Gastroesophageal sphincter (tissue), 4 donors: ENCODE results near the gene FAIM2. TPM values are rescaled to one million over a fixed set of nuclear protein-coding genes. Genes with fewer than 3 reads are reported as not detected.

ENCODE experiments used
- ATAC-seq: fragments of 150-250 bp; one replicate; pipeline ENCODE4 v1.9.1; 2016; ENCODE audit warnings: mild to moderate bottlenecking, moderate library complexity
- H3K27ac ChIP-seq, 4 donors: fragments of 200-600 bp; sonication (generic) in 3 of 4; 1 replicate in 3 of 4; 2 replicates in 1 of 4; pipeline ENCODE4 v1.5.1; 2016 to 2019
- H3K27me3 ChIP-seq: fragments of 200-600 bp; sonication (generic); one replicate; pipeline ENCODE4 v1.5.1; 2019
- H3K36me3 ChIP-seq, 2 donors: fragments of 200-600 bp; sonication (generic); one replicate each; pipeline ENCODE4 v1.5.1; 2019; ENCODE audit warnings: control low read depth in 1 of 2
- H3K4me1 ChIP-seq, 3 donors: fragments of 200-600 bp; sonication (generic); 1 replicate in 2 of 3; 2 replicates in 1 of 3; pipeline ENCODE4 v1.5.1; 2016 to 2019; ENCODE audit warnings: control low read depth in 2 of 3
- H3K4me3 ChIP-seq, 2 donors: fragments of 200-600 bp; sonication (generic); one replicate each; pipeline ENCODE4 v1.5.1; 2019; ENCODE audit warnings: mild to moderate bottlenecking in 1 of 2, moderate library complexity in 1 of 2
- H3K9me3 ChIP-seq, 3 donors: fragments of 200-600 bp; sonication (generic); one replicate each; pipeline ENCODE4 v1.5.1; 2017 to 2019; ENCODE audit warnings: control low read depth in 2 of 3
- EP300 ChIP-seq: sonication (generic); formaldehyde crosslinking; IDR thresholded peaks from one replicate; pipeline ENCODE4 v1.6.1; 2017; ENCODE audit warnings: antibody characterized with exemption, mild to moderate bottlenecking
- POLR2A ChIP-seq, 2 donors: fragments of 450-650 bp; IDR thresholded peaks; one replicate each; pipeline ENCODE4 v1.6.1; 2017; ENCODE audit warnings: antibody characterized with exemption in 2 of 2, mild to moderate bottlenecking in 2 of 2, moderate library complexity in 1 of 2
- POLR2AphosphoS5 ChIP-seq: sonication (generic); formaldehyde crosslinking; IDR thresholded peaks from one replicate; pipeline ENCODE4 v1.6.1; 2017; ENCODE audit warnings: antibody characterized with exemption
- WGBS, 2 donors: methylation state at CpG; one replicate each; pipeline ENCODE4 v1.1.5; 2018; ENCODE audit warnings: low coverage in 1 of 2; 5-methylcytosine and 5-hydroxymethylcytosine counted together
- total RNA-seq, 4 donors: library from RNA; depleted of rRNA; stranded (reverse); fragments of >200 nt; gene quantifications; one replicate each; pipeline ENCODE4 v1.1.0, GENCODE V29; 2016
- TF ChIP-seq, protein P1 (sequence below), 4 experiments: fragments of 200-600 bp in 2 of 4; fragments of 450-650 bp in 2 of 4; sonication (generic) in 1 of 4; IDR thresholded peaks; one replicate each; pipeline ENCODE4 v1.5.1; 2017 to 2019; ENCODE audit warnings: antibody characterized with exemption in 4 of 4, mild to moderate bottlenecking in 2 of 4, moderate library complexity in 2 of 4

The FAIM2 gene
- total RNA-seq, 4 donors from 2014 or later: 3.4 to 7.4 (median 5.9) TPM

DNA sequence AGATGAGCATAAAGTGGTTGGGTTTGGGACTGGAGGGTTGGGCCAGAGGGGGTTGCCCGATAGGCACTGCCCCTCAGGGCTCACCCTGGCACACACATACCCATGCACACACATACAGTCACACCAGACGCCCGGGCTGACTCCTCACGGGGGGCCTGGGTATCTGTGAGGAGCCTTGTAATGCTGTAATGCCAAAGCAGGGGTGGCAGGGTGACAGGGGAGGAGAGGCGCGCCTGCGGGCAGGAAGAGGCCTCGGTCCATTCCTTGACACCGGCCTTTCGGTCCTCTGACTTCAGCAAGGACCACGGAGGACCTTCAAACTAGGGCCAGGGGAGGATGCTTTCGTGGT lies 375 bp downstream of the FAIM2 start:
- peak overlapping the region in 1 of 2 donors; percentile 53 for H3K4me3 ChIP-seq

DNA sequence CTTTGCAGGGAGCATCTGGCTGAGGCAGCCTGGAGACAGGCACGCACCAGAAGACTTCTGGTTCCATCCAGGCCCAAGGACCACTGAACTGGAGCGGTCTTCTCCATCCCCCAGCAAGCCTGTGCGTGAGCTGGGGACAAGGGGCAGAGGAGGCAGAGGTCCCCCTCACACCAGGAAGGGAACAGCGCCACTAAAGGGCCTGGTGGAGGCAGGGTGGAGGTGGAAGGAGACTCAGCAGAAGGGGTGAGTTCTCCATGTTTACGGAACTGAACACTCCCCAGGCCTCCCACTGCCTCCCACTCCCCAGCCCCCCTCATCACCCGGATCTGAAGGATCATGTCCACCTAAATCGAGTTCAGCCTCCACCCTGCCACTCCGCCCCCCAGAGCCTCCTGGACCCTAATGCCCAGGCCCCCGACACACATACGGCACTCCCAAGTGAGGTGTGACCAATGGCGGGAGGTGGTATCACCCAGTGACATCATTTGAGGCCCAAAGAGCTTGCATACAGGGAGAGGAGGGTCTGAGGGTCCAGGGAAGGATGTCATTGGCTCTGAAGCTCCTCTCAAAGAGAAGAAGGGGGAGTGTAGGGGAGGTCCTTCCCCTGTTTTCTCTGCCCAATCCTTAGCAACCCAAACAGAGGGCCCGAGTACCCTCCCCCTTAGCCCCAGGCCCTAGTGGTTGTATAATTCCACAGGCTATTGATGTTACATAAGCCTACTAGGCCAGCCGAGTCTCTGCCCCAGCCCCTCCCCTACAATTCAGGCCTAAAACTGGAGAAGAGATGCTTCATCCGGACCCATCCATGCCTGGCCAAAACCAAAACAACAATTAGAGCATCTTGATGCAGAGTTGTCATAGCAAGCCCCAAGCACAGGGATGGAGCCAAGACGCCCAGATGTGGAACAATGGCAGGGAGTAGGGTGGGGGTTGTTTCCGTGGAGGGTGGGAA lies 1.0 kb downstream of the FAIM2 start:
- peak overlapping the region in 3 of 4 donors; percentile 65 to 71 (median 69) for H3K27ac ChIP-seq
- peak overlapping the region in 1 of 2 donors; percentile 53 for H3K4me3 ChIP-seq
- no peaks in the 10 kb centered on the region for H3K9me3 ChIP-seq
- ATAC-seq: no peak
- WGBS, 2 donors: 56 to 71% methylated on average over 6 to 8 of the region's 16 CpGs
- peaks cover 12% of the 10 kb centered on the region for H3K27me3 ChIP-seq
- no peak for TF ChIP-seq EP300
- peaks cover 0 to 20% (median 2%) of the 10 kb centered on the region in 3 donors for H3K4me1 ChIP-seq
- no peaks in the 10 kb centered on the region for H3K36me3 ChIP-seq

More for the DNA sequence above, 375 bp downstream of the FAIM2 start:
- TF ChIP-seq POLR2A (IDR thresholded peaks at IDR 0.05) (no peak), EP300 (no peak), POLR2AphosphoS5 (no peak)
- TF ChIP-seq, protein P1, sequence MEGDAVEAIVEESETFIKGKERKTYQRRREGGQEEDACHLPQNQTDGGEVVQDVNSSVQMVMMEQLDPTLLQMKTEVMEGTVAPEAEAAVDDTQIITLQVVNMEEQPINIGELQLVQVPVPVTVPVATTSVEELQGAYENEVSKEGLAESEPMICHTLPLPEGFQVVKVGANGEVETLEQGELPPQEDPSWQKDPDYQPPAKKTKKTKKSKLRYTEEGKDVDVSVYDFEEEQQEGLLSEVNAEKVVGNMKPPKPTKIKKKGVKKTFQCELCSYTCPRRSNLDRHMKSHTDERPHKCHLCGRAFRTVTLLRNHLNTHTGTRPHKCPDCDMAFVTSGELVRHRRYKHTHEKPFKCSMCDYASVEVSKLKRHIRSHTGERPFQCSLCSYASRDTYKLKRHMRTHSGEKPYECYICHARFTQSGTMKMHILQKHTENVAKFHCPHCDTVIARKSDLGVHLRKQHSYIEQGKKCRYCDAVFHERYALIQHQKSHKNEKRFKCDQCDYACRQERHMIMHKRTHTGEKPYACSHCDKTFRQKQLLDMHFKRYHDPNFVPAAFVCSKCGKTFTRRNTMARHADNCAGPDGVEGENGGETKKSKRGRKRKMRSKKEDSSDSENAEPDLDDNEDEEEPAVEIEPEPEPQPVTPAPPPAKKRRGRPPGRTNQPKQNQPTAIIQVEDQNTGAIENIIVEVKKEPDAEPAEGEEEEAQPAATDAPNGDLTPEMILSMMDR (IDR thresholded peaks at IDR 0.05): no peak
- peaks cover 0 to 20% (median 2%) of the 10 kb centered on the region in 3 donors for H3K4me1 ChIP-seq
- no peaks in the 10 kb centered on the region for H3K36me3 ChIP-seq
- H3K27me3 ChIP-seq: peaks cover 8% of the 10 kb centered on the region
- H3K27ac ChIP-seq: peak overlapping the region in 3 of 4 donors; percentile 65 to 71 (median 69)
- no peak for ATAC-seq
- WGBS, 2 donors: 37 to 100% methylated on average over 1 to 3 of the region's 12 CpGs
- no peaks in the 10 kb centered on the region for H3K9me3 ChIP-seq

DNA sequence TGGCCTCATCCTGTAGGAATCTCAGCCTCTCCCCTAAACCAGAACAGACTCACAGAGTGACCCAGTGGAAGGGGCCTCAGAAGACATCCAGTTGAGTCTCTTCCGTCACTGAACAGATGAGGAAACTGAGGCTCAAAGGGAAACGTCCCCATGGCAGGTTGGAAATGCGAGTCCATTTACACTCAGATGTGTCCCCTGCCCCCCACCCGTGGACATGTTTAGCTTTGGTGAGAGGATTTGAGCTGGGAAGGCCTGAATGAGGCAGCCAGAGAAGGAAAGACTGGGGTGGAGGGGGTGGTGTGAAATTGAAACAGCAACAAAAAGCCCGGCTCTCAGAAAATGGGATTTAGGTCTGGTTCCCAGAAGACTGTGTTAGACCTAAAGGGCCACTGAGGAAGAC lies 1.7 kb downstream of the FAIM2 start:
- no peak overlapping the region for H3K27ac ChIP-seq
- no peak for ATAC-seq
- no peaks in the 10 kb centered on the region for H3K9me3 ChIP-seq
- no peak overlapping the region for H3K4me3 ChIP-seq
- peaks cover 12% of the 10 kb centered on the region for H3K27me3 ChIP-seq
- no peaks in the 10 kb centered on the region for H3K36me3 ChIP-seq
- TF ChIP-seq POLR2A (IDR thresholded peaks at IDR 0.05) (no peak), POLR2AphosphoS5 (no peak), EP300 (no peak)
- TF ChIP-seq, protein P1 (IDR thresholded peaks at IDR 0.05): no peak
- peaks cover 0 to 20% (median 2%) of the 10 kb centered on the region in 3 donors for H3K4me1 ChIP-seq
- WGBS, 2 donors: 82 to 90% methylated on average over 2 to 4 of the region's 5 CpGs

DNA sequence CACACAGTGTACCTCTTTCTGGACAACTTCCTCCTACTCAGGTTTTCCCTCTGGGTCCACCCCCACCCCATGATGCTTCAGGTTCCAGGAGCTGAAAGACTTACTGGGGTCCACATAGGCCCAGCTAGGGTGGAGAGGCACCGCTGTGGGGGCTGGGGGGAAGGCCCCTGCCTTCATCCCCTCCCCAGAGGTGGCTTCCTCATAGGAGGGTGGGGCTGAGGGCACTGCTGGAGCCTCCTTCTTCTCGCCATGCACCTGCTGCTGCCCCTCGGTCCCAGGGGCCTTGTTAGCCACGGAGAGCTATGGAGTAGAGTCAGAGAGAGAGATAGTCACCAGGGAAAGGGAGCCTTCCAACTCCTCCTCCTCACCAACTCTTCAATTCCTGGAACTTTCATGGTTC lies 2.7 kb downstream of the FAIM2 start:
- H3K27ac ChIP-seq: no peak overlapping the region

DNA sequence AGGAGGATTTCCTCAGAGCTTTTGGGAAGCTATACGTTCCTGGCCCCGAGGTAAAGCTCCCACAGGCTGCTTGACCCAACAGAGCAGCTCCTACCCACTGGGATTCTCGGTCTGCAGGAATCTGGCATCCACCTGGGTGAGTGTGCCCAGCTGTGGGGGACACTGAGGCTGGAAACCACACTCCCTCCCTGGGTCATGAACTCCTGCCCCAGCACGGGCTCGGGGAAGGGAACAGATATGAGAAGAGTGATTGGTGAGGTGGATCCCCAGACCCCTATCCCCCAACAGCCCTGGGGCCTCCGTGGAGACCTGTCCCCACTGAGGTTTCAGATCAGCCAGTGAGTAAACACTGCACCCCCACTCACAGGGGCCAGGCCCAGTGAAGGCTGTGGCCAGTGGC lies 3.3 kb downstream of the FAIM2 start:
- ATAC-seq: no peak
- H3K9me3 ChIP-seq: no peaks in the 10 kb centered on the region
- H3K27me3 ChIP-seq: peaks cover 12% of the 10 kb centered on the region
- H3K4me1 ChIP-seq: peaks cover 0 to 20% (median 2%) of the 10 kb centered on the region in 3 donors
- no peak overlapping the region for H3K4me3 ChIP-seq
- TF ChIP-seq, protein P1 (IDR thresholded peaks at IDR 0.05): no peak
- TF ChIP-seq POLR2AphosphoS5: no peak
- no peak for TF ChIP-seq POLR2A (IDR thresholded peaks at IDR 0.05)
- no peak for TF ChIP-seq EP300
- H3K36me3 ChIP-seq: no peaks in the 10 kb centered on the region
- no peak overlapping the region for H3K27ac ChIP-seq
- WGBS, 2 donors: 55% methylated on average over 2 of the region's 6 CpGs; no CpG with 5 or more reads in 1 of the 2 donors

More for the DNA sequence above, 2.7 kb downstream of the FAIM2 start:
- ATAC-seq: no peak
- Histone ChIP-seq H3K4me1 (peaks cover 0 to 20% (median 2%) of the 10 kb centered on the region in 3 donors), H3K4me3 (no peak overlapping the region), H3K9me3 (no peaks in the 10 kb centered on the region), H3K27me3 (peaks cover 12% of the 10 kb centered on the region), H3K36me3 (no peaks in the 10 kb centered on the region)
- no peak for TF ChIP-seq POLR2AphosphoS5
- no peak for TF ChIP-seq EP300
- no peak for TF ChIP-seq POLR2A (IDR thresholded peaks at IDR 0.05)
- TF ChIP-seq, protein P1 (IDR thresholded peaks at IDR 0.05): no peak
- 66 to 80% methylated on average over 2 to 4 of the region's 4 CpGs for WGBS, 2 donors
